Stimulated activated CD4-positive, alpha-beta T cell treated with anti-CD3 and anti-CD28 coated beads, Interleukin-15, amount 100 ng/mL, for 48 hours (primary cell): ENCODE data around the gene OOSP3.

Experiments
- DNase-seq, 2 donors: peaks; one replicate each; pipeline ENCODE4 v3.0.0-alpha.2; 2020; ENCODE audit warnings: low read depth in 2 of 2

The OOSP3 gene

DNA sequence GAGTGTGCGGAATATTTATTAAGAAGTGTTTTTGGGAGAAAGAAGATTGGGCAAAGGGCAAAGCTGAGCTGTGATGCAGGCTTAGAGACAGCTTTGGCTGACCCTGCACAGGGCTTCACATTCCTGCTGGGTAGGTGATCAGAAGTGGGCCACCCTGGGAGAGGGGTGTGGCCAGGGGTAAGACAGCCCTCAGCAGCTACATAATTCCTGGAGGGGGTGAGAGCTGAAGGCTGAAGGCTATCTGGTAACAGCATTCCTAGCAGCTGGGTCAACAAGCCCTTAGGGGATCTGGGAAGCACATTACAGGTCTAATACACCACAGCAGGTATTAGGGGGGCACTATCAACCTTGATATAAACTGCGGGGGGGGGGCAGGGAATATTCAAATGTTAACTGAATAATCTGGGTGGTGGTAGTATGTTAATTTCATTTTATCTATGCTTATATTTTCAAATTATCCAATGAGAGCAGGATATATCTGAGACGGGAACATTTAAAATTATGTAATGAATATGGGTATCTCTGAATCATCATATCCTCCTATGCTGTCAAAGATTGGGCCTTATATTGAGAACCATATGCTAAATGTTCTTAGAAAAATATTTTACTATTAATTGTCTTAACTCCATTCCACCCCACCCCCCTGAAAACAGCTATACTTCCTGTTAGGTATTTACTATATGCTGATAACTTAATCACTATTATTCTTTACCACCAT is 65.6 kb downstream of the OOSP3 start:
- DNase-seq = no peak

DNA sequence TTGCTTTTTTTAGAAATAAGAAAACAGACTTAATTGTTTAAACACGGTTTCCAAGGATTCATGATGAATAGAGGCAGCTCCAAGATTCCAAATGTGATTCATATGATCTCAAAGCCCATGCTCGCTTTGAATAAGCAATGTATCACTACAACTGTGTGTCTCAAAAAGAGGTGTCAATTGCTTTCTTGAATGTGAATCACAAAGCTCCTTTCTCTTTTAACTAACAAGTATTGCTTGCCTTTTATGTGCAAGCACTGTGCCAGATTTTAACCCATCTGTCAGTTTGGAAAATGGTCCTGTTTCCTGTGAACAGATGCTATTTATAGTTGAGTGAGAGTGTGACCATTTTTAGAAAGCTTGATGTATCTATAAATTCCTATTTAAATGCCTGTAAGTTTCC is 66.1 kb downstream of the OOSP3 start:
- DNase-seq = no peak
